ENCODE data around the gene GALNT9. TPM values are rescaled to one million over a fixed set of nuclear protein-coding genes. Genes with fewer than 3 reads are reported as not detected.

The GALNT9 gene
- total RNA-seq, 1 donor from 2014 or later, result not detected

- no peak for DNase-seq
- intact Hi-C loops (cut with micrococcal nuclease), result no loop called here
- peaks cover 100% of the 10 kb centered on the region for H3K27me3 ChIP-seq (ENCODE audit: low read depth)
Observed at GRCh38 chr12:132275110-132275531, 54.3 kb downstream of the GALNT9 start.

GRCh38 chr12:132273992-132274334, 55.4 kb downstream of the GALNT9 start:
- Histone ChIP-seq H3K36me3 (no peaks in the 10 kb centered on the region), H3K4me1 (no peaks in the 10 kb centered on the region), H3K4me3 (no peak overlapping the region), H3K9me3 (replicated peaks) (no peaks in the 10 kb centered on the region), H3K27ac (replicated peaks) (no peak overlapping the region), H3K27me3 (ENCODE audit: low read depth) (peaks cover 96% of the 10 kb centered on the region)
- intact Hi-C loops (cut with micrococcal nuclease), result no loop called here
- DNase-seq, result no peak
- no peak for TF ChIP-seq CTCF (IDR thresholded peaks at IDR 0.05; ENCODE audit: borderline replicate concordance)

More at GRCh38 chr12:132275110-132275531, 54.3 kb downstream of the GALNT9 start:
- no peak for TF ChIP-seq CTCF (IDR thresholded peaks at IDR 0.05; ENCODE audit: borderline replicate concordance)
- Histone ChIP-seq H3K4me3 (no peak overlapping the region), H3K36me3 (no peaks in the 10 kb centered on the region), H3K27ac (replicated peaks) (no peak overlapping the region), H3K9me3 (replicated peaks) (no peaks in the 10 kb centered on the region), H3K4me1 (no peaks in the 10 kb centered on the region)

GRCh38 chr12:132272711-132273110, 56.7 kb downstream of the GALNT9 start:
- Histone ChIP-seq H3K36me3 (no peaks in the 10 kb centered on the region), H3K4me3 (no peak overlapping the region), H3K9me3 (replicated peaks) (no peaks in the 10 kb centered on the region), H3K4me1 (no peaks in the 10 kb centered on the region), H3K27ac (replicated peaks) (no peak overlapping the region), H3K27me3 (ENCODE audit: low read depth) (peaks cover 96% of the 10 kb centered on the region)
- no peak for DNase-seq
- intact Hi-C loops (cut with micrococcal nuclease), result no loop called here
- TF ChIP-seq CTCF (IDR thresholded peaks at IDR 0.05; ENCODE audit: borderline replicate concordance), result no peak

GRCh38 chr12:132271755-132272092, 57.7 kb downstream of the GALNT9 start:
- Histone ChIP-seq H3K27ac (replicated peaks) (no peak overlapping the region), H3K36me3 (no peaks in the 10 kb centered on the region), H3K9me3 (replicated peaks) (no peaks in the 10 kb centered on the region), H3K4me3 (no peak overlapping the region), H3K4me1 (no peaks in the 10 kb centered on the region), H3K27me3 (ENCODE audit: low read depth) (peaks cover 94% of the 10 kb centered on the region)
- intact Hi-C loops (cut with micrococcal nuclease), result no loop called here
- no peak for TF ChIP-seq CTCF (IDR thresholded peaks at IDR 0.05; ENCODE audit: borderline replicate concordance)
- DNase-seq, result no peak

GRCh38 chr12:132270969-132271754, 58.2 kb downstream of the GALNT9 start:
- no peak for TF ChIP-seq CTCF (IDR thresholded peaks at IDR 0.05; ENCODE audit: borderline replicate concordance)
- peaks cover 94% of the 10 kb centered on the region for H3K27me3 ChIP-seq (ENCODE audit: low read depth)
- no peak for DNase-seq
- H3K36me3 ChIP-seq, result no peaks in the 10 kb centered on the region
- intact Hi-C loops (cut with micrococcal nuclease), result no loop called here
- H3K27ac ChIP-seq (replicated peaks), result no peak overlapping the region
- no peaks in the 10 kb centered on the region for H3K4me1 ChIP-seq
- H3K4me3 ChIP-seq, result no peak overlapping the region
- no peaks in the 10 kb centered on the region for H3K9me3 ChIP-seq (replicated peaks)

All from left ventricle myocardium inferior (tissue), 1 donor.